AML-193 (cell line): Measurements from ENCODE around the gene SAMD1.
A peak's percentile ranks its signal among the peaks of the same experiment; 100 is the strongest.

Source experiments
- DNase-seq, 2 experiments: peaks; one replicate each; lab custom pipeline; 2025; lab: John Stamatoyannopoulos, UW

Gene SAMD1

GRCh38 chr19:14090509-14091080 is at the start of gene SAMD1:
Gene SAMD1 (minus strand): TSS chr19:14090751.
- peak; percentile 63 to 73 for DNase-seq

GRCh38 chr19:14139944-14140343 is 49.4 kb upstream of the SAMD1 start:
- peak; percentile 88 to 91 for DNase-seq

- DNase-seq, result no peak
Measured at GRCh38 chr19:14138576-14139265, 48.2 kb upstream of the SAMD1 start.

- peak; percentile 100 for DNase-seq
Measured at GRCh38 chr19:14136509-14137281, 46.1 kb upstream of the SAMD1 start, which contains the start of gene ASF1B. Gene ASF1B (minus strand): TSS chr19:14136589. CDS start chr19:14136456, 133 bp downstream.

GRCh38 chr19:14135985-14136508 is 45.5 kb upstream of the SAMD1 start:
- no peak for DNase-seq

- DNase-seq, result no peak
Measured at GRCh38 chr19:14135355-14135754, 44.8 kb upstream of the SAMD1 start.

- peak; percentile 51 to 68 for DNase-seq
Measured at GRCh38 chr19:14127929-14128509, 37.5 kb upstream of the SAMD1 start.

GRCh38 chr19:14127176-14127575 is 36.6 kb upstream of the SAMD1 start:
- no peak for DNase-seq

GRCh38 chr19:14122924-14123323 is 32.4 kb upstream of the SAMD1 start:
- no peak for DNase-seq

GRCh38 chr19:14120497-14120780 is 29.9 kb upstream of the SAMD1 start:
- DNase-seq, result no peak

- DNase-seq, result no peak
Measured at GRCh38 chr19:14119644-14120496, 29.3 kb upstream of the SAMD1 start.

- DNase-seq, result peak in 1 of 2 experiments; percentile 44
Measured at GRCh38 chr19:14119146-14119545, 28.6 kb upstream of the SAMD1 start.

GRCh38 chr19:14118165-14119051 is 27.9 kb upstream of the SAMD1 start:
- DNase-seq, result peak; percentile 95

- DNase-seq, result peak; percentile 94
Measured at GRCh38 chr19:14117668-14118164, 27.2 kb upstream of the SAMD1 start, which contains the start of gene PRKACA. Gene PRKACA (minus strand): TSS chr19:14117762. CDS start chr19:14117547, 215 bp downstream.

- no peak for DNase-seq
Measured at GRCh38 chr19:14116918-14117578, 26.5 kb upstream of the SAMD1 start.

- no peak for DNase-seq
Measured at GRCh38 chr19:14116525-14116917, 26.0 kb upstream of the SAMD1 start.

- DNase-seq, result no peak
Measured at GRCh38 chr19:14115756-14116155, 25.2 kb upstream of the SAMD1 start.

GRCh38 chr19:14114854-14115253 is 24.3 kb upstream of the SAMD1 start:
- DNase-seq, result peak; percentile 89

GRCh38 chr19:14114439-14114838 is 23.9 kb upstream of the SAMD1 start:
- DNase-seq, result no peak
